Stimulated activated CD4-positive, alpha-beta T cell treated with anti-CD3 and anti-CD28 coated beads, Interleukin-1b, Interleukin-23, amount 100 ng/mL, for 48 hours (primary cell): ENCODE data around the gene EFCAB7.

Experiments
- DNase-seq: peaks from one replicate; pipeline ENCODE4 v3.0.0-alpha.2; 2020

EFCAB7 gene, protein sequence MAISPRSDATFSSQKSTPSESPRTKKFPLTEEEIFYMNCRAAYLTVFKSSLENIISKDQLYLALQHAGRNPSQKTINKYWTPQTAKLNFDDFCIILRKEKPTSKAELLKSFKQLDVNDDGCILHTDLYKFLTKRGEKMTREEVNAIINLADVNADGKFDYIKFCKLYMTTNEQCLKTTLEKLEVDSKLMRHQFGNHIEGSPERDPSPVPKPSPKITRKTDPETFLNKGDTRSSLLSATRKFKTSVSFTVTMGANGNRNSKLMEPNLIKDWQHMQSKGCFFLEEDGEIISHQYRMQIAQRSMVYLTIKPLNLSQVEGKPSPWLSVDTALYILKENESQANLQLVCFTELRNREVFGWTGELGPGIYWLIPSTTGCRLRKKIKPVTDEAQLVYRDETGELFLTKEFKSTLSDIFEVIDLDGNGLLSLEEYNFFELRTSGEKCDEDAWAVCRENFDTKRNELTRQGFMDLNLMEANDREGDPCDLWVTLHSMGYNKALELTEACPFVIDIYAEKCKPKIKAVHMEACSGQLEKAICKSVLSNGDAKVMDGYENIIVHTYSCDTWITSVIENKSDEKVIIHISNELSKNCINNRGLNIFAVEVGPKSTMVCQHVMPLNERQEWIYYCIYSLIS

DNA sequence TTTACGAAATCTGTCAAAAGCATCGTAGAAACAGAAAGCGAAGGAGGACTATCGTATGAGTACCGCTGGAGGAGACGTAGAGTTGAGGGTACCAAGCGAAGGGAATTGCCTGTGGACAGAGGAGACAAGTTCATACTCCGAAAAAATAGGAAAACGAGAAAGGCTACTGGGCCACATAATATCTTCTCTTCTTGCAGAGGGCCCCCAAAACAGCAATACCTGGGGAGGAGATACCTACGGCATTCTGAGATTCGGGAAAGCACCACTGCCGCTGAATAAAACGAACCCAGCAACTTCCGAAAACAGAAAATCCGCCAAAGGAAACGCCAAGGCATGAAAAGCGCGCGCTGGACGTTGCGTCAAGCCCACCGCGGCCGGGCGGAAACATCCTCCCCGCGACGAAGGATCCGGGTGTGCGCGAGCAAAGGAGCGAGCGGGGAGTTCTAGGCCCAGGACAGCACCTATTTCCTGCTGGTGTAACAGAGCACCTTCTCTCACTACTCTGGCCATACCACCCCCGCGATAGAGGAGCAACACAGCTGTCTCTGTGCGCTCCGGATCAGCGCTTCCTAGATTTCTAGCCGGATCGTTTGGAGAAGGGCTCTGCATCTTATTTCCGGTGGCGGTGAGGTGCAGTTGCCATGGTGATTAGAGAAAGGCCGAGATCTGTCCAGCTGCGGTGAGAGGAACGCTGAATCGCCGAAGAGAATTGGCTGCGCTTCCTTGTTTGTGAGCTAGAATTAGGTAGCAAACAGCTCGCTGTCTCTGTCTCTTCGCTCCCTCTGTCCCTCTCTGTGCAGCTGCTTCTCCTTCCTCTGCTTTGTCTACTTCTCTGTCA is at the start of gene EFCAB7, which contains the start of gene ITGB3BP:
EFCAB7 (plus strand) TSS at position 635 of the 838 bp plus-strand sequence. CDS start 2,048 bp downstream, outside the sequence.
ITGB3BP (minus strand) TSS at position 335 of the 838 bp plus-strand sequence; CDS start at position 243, 92 bp downstream.
- peak; percentile 86 for DNase-seq

DNA sequence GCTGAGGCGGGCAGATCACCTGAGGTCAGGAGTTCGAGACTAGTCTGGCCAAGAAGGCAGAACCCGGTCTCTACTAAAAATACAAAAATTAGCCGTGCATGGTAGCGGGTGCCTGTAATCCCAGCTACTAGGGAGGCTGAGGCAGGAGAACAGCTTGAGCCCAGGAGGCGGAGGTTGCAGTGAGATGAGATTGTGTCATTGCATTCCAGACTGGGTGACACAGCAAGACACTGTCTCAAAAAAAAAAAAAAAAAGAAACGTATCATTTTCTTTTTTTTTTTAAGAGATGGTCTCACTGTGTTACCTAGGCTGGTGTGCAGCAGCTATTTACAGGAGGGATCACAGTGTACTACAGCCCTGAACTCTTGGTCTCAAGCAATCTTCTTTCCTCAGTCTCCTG is 47.6 kb upstream of the EFCAB7 start:
- no peak for DNase-seq

DNA sequence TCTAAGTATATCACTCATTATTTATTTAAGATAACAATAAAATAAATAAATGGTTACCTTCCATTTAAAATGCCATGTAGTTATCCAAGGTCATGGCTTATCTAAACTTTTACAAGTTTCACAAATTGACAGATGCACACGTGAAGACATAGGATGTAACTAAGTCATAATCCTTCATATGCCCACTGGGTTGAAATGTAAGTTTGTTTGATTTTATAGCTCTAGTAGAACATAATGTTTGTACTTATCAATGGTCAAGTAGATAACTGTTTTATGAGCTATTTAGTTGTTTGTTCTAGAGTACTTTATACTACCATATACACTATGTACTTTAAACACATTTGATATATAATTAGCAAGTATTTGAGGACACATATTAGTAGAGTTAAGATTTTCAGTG is 43.3 kb upstream of the EFCAB7 start:
- DNase-seq = no peak

DNA sequence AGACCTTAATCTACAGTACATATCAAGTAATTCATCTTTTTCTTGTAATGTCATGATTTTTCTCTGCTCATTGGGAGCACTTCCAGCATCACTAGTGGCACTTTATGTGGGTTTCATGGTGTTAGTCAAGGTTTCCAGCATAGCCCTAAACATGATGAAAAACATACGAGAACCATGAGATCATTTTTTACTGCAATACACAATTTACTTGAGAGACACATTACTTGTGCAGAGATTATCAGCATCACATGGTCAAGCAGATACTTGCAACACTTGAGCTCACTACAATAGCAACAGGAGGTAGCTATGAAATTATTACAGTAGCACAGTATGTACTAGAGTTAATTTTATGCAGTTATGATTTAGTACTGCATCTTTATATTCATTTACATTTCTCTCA is 36.7 kb upstream of the EFCAB7 start:
- DNase-seq = no peak

DNA sequence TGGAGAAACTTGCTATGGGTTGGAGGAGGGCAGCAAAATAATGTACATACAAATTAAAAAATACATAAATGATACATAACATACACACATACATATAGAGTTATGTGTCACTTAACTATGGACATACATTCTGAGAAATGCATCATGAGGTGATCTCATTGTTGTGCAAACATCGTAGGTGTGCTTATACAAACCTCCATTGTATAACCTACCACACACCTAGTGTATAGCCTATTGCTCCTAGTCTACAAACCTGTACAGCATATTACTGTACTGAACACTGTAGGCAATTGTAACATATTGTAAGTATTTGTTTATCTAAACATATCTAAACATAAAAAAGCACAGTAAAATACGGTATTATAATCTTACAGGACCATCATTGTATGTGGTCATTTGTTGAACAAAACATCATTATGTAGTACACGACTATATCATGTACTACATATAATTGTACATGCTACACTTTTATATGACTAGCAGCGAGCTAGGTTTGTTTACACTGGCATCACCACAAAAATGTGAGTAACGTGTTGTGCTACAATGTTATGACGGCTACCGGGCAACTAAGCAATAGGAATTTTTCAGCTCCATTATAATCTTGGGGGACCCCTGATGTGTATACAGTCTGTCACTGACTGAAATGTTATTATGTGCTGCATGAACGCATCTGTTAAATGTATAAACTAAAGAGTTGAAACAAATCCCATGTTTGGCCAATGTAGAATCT is 35.8 kb upstream of the EFCAB7 start:
- DNase-seq = no peak

DNA sequence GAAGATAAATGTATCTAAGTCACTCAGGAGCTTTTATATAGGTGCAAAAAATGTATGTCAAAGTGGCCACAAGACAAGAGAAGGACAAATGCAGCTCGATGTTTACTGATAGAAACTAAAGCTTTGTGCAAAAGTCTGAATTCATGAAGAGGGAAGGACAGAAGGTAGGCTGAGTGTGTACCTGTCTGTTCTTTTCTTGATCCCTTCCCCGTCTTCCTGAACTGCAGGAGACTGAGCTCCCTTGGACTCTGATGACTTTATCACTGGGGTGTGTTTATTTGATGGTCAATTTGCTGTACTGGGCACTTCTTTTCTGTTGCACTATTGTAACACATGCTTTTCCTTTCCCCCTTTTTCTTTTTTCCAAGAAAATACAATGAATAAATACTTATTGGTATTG is 25.7 kb upstream of the EFCAB7 start:
- DNase-seq = no peak

DNA sequence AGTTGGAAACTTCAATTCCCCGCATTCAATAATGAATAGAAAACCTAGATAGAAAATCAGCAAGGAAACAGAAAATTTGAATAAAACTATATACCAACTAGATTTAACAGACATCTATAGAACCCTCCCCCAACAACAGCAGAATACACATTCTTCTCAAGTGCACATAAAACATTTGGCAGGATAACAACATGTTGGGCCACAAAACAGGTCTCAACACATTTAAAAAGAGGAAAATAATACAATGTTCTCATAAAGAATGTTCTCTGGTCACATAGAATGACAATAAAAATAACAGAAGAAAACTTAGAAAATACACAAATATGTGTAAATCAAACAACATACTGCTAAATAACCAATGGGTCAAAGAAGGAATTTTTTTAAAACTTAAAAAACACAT is 25.2 kb upstream of the EFCAB7 start:
- no peak for DNase-seq

DNA sequence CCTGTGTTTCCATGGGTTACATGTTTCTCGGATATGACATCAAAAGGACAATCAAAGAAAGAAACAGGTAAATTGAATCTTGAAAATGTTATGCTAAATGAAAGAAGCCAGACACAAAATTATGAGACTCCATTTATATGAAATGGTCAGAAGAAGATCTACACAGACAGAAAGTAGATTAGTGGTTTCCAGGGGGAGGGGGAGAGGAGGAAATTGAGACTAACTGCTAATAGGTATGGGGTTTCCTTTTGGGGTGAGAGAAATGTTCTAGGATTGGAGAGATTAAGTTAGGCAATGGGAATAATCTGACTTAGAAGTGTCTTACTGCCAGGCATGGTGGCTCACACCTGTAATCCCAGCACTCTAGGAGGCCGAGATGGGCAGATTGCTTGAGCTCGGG is 22.1 kb upstream of the EFCAB7 start:
- no peak for DNase-seq

DNA sequence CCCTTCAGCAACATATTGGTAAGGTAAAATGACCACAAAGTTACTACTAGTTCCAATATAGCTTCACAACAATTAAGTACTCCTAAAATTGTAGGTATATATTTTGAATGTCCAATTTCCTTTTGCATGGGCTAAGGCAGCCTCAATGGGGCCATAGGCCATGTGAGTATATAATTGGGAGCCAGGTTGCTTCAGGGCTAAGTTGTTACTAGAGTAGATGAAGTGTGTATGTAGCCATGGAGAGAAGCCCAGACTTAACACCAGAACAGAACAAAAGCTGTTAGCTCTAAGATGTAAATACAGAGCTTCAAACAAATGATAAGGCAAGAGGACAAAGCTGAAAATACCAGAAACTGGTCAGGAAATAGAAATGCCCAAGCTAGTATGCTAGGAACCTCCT is 16.5 kb upstream of the EFCAB7 start:
- DNase-seq = no peak

DNA sequence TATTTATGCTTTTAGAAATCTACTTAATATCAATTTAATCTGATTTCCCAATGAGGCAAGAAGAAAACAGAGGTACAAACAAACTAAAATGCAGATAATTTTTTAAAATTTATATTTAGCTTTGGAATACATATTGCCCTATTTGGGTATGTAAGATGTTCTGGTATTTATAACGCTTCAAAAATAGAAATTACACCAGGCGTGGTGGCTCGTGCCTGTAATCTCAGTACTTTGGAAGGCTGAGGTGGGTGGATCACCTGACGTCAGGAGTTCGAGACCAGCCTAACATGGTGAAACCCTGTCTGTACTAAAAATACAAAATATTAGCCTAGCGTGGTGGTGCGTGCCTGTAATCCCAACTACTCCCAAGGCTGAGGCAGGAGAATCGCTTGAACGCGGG is 13.6 kb upstream of the EFCAB7 start:
- DNase-seq = no peak

DNA sequence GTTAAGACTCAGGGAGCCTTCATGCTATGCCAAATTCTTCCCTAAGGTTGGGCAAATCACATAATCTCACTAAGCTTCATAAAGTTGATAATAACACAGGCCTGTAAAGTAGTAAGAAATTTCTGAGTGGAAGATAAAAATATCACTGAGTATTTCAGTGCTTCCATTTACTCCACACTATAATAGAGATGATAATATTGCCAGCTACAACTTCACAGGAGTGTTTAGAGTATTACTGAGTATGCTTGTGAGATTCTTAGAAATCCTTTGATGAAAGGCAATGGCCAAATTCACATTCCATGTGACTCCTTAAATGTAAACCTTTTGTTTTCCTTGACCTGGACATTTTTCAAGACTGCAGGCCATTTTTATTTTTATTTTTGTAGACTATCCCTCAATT is 10.7 kb upstream of the EFCAB7 start:
- DNase-seq = no peak

DNA sequence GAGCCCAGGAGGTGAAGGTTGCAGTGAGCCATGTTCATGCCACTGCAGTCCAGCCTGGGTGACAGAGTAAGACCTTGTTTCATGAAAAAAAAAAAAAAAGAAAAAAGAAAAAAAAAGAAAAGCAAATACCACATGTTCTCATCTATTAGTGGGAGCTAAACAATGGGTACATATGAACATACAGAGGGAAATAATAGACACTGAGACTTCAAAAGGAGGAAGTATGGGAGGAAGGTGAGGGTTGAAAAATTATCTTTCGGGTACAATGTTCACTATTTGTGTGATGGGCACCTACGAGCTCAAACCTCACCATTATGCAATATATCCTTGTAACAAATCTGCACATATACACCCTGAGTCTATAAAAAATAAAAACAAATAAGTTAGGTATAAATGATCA is 6.7 kb upstream of the EFCAB7 start:
- DNase-seq = no peak

DNA sequence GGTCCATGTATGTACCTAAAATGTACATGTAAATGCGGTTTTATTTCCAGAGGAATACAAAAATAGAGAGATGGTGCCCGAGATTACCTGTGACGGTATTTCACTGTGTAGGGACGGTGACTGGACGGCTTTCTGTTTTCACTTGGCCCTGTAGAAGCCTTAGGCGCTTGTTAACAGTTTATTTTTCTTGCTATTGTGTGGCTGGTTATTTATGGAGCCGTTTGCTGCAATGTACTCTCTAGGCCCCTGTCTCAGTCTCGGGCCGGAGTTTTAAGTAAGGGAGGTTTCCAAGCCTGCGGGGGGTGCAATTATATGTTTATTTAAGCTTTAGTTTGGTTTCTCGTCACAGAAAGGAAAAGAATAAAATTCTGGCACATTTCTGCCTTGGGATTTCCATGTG is 413 bp downstream of the EFCAB7 start:
- DNase-seq = no peak

DNA sequence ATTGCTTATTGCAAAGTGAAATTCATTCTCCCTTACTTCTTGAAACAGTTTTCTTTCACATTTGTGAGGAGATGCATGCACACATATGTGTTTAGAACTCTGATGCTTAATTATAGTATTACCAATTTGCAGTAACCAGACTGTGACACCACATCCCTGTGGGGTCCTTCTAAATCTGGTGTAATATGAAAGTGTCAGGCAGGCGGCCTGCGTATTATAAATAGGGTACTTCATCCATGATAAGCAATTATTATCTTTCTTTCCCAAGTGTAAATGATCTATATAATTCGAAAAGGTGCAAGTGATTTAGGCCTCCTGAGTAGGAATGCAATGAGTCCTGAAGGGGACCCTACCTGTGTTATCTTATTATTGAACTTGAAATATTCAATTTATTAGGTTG is 876 bp downstream of the EFCAB7 start:
- no peak for DNase-seq

DNA sequence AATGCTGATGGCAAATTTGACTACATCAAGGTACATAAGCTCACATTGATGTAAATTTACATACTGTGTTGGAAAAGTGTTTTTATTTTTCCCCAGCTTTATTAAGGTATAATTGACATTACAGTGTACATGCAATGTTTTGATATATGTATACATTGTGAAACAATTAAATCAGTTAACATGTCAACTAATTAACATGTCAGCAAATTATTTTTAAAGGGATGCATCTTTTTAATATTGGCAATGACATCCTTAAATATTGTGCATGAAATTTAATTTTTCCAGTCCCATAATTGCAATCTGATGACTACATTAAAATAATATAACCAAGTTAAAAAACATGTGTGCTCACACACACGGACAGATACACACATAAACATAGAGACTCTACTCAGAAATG is 9.4 kb downstream of the EFCAB7 start:
- DNase-seq = no peak

DNA sequence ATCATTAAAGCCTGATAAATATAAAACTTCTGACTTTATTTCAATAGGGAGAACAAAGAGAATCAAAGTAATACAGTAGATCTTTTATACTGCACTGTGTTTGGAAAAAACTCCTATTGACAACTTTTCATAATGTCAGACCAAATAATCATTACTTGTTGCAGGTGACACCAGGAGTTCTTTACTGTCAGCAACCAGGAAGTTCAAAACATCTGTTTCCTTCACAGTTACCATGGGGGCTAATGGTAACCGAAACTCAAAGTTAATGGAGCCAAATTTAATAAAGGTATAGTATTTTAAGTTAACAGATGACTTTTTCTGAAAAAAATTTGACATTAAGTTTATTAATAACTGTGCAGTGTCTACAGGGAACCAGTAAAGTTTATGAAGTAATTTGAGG is 10.6 kb downstream of the EFCAB7 start:
- DNase-seq = no peak

DNA sequence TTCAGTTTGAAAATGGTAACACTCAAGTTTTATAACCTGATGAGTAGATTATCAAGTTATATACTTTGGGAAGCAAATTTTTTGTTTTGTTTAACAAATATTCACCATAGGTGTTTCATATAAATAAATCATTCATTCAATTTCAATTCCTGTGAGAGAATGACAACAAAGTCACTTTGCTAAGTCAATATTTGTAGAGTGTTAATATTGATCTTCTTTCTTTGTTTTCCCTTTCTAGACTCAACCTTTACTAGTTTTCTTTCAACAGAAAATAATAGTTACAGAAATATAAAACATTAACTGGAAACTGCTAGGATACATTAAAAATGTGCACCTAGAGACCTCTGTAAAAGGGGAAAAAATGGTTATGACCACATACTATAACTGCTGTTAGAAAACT is 11.1 kb downstream of the EFCAB7 start:
- DNase-seq = no peak

DNA sequence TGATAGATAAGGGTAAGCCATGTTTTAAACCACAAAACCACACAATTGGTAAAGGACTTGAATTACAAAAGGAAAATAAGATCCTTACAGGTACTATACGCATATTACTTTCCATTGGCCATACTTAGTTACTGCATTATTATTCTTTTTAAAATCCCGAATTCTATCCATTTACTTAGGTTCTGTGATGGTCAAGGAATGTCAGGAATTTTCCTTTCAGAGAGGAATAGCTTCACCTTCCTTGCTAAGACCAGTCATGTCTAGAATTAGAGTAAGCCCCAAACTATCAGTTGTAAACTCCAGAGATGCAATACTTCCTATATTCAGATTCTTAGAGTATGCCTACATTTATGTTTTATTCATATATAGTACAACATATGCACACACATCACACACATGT is 13.7 kb downstream of the EFCAB7 start:
- DNase-seq = no peak

DNA sequence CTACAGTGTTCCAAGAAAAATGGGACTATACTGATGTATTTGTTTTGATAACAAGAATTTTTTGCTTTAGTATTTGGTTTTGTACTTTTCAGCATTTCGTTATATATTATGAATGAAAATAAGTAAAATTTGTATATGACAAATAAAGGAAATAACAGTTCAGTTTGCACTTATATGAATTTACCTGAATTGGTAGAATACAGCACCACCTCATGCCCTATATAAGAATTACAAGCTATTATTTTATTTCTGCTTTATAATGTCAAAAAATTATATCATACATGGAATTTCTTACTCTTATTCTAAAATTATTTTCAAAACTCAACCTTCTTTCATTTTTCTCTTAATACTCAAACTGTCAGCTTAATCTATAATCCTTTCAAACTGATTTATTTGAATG is 14.6 kb downstream of the EFCAB7 start:
- DNase-seq = no peak

DNA sequence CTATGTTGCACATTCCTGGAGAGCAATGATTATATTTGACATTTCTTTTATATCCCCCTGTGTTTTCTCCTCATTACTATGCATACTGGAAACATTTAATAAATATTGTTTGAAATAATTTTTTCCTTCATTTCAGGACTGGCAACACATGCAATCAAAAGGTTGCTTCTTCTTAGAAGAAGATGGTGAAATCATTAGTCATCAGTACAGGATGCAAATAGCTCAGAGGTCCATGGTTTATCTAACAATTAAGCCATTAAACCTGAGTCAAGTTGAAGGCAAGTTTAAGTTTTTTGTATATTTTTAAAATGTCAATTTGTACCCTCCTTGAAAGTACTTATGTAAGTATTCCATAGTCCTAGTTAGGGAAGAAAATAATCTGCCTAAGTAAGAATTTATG is 22.5 kb downstream of the EFCAB7 start:
- no peak for DNase-seq

DNA sequence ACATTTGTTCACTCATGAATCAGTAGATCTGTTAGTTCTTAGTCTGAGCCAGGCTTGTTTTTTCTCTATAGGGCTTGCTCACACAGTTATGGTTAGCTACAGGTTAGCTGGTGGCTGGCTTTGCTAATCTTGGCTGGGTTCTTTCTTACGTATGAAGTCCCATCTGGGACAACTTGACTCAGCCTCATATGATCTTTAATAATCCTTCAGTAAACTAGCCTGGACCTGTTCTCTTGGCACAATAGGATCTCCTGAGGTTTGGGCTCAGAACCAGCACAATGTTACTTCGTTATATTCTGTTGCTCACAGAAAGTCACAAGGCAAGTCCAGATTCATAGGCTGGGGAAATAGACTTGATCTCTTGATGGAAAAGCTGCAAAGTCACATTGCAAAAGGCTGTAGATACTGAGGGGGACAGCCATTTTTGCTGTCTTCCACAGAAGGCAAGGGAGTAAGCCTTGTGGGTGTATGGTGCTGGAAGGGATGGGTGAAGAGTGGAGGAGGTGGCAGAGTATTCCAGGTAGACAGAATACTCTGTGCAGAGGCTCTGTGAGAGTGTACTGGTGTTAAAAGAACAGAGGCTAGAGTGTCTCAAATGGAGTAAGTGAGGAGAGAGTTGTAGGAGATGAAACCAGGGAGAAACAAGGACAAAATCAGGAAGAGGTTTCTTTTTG is 24.4 kb downstream of the EFCAB7 start:
- DNase-seq = no peak

DNA sequence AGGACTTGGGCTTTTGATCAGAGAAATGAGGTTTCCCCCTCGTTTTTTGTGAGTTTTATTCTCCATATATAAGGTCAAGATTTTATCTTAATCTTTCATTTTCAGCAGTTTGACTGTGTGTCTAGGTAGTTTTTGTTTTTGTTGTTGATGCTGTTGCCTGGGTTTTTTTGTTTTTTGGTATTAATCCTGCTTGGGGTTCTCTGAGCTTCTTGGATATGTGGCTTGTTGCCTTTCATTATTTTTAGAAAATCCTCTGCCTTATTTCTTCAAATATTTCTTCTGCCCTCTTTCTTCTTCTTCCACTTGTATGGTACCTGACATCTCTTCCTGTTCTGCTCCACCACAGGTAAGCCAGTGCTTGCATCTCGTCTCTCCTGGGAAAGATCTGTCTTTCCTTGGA is 25.0 kb downstream of the EFCAB7 start:
- no peak for DNase-seq
